ENCODE results near the gene FGD6.
A peak's percentile ranks its signal among the peaks of the same experiment; 100 is the strongest.

- peak in 2 of 4 donors; percentile 8 to 9 for TF ChIP-seq POLR2A (IDR thresholded peaks at IDR 0.05)
- TF ChIP-seq, protein P1, sequence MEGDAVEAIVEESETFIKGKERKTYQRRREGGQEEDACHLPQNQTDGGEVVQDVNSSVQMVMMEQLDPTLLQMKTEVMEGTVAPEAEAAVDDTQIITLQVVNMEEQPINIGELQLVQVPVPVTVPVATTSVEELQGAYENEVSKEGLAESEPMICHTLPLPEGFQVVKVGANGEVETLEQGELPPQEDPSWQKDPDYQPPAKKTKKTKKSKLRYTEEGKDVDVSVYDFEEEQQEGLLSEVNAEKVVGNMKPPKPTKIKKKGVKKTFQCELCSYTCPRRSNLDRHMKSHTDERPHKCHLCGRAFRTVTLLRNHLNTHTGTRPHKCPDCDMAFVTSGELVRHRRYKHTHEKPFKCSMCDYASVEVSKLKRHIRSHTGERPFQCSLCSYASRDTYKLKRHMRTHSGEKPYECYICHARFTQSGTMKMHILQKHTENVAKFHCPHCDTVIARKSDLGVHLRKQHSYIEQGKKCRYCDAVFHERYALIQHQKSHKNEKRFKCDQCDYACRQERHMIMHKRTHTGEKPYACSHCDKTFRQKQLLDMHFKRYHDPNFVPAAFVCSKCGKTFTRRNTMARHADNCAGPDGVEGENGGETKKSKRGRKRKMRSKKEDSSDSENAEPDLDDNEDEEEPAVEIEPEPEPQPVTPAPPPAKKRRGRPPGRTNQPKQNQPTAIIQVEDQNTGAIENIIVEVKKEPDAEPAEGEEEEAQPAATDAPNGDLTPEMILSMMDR (IDR thresholded peaks at IDR 0.05) = peak in 1 of 6 experiments; percentile 9
Measured at GRCh38 chr12:95218150-95219133, 1.2 kb upstream of the FGD6 start.

Measured in upper lobe of left lung (tissue), 4 donors.